ENCODE data around the gene HOOK1. TPM values are rescaled to one million over a fixed set of nuclear protein-coding genes. Genes with fewer than 3 reads are reported as not detected.

The HOOK1 gene
- total and polyA plus RNA-seq, 2 donors from 2014 or later: 9.4 to 55.4 TPM

- intact Hi-C loops (cut with DNase I): no loop called here
- Histone ChIP-seq H3K27ac (ENCODE audit: low read depth in 2 of 2, low read length in 2 of 2) (no peak overlapping the region), H3K4me3 (ENCODE audit: low read length in 3 of 3) (no peak overlapping the region), H3K4me1 (ENCODE audit: control insufficient read depth in 2 of 3, insufficient read depth in 2 of 3, low read depth in 1 of 3, low read length in 3 of 3) (no peaks in the 10 kb centered on the region), H3K9ac (ENCODE audit: low read length in 3 of 3) (no peak overlapping the region), H3K36me3 (ENCODE audit: control insufficient read depth in 2 of 3, insufficient read depth in 3 of 3, low read length in 3 of 3) (no peaks in the 10 kb centered on the region), H3K27me3 (ENCODE audit: control insufficient read depth, insufficient read depth, low read length) (no peaks in the 10 kb centered on the region), H3K9me3 (ENCODE audit: control insufficient read depth in 2 of 3, insufficient read depth in 1 of 3, low read length in 3 of 3) (no peaks in the 10 kb centered on the region)
- no peak for TF ChIP-seq CTCF (IDR thresholded peaks at IDR 0.05; ENCODE audit: borderline replicate concordance, extremely low read depth, insufficient read depth)
- no peak for DNase-seq
- FAIRE-seq: no peak
Observed at GRCh38 chr1:59898927-59899326, 84.2 kb downstream of the HOOK1 start.

DNA sequence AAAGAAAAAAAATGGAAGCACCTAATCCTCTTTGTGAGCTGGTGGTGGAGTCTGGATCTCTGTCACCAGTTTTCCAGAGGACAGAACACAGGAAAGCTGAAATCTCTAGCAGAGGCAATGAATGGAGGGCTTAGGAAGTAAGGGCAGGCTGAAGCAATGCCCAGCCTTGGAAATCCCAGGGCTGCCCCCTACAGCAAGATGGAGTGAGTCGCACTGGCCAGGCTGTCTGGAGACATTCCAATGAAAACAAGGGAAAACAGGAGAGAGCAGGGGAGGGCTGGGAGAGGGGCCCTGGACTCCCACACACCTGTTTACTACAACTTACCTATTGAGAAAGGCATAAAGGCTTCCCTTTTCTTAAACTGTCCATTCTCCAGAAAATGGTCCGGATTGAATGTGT, 85.9 kb downstream of the HOOK1 start:
- Histone ChIP-seq H3K36me3 (ENCODE audit: control insufficient read depth in 2 of 3, insufficient read depth in 3 of 3, low read length in 3 of 3) (no peaks in the 10 kb centered on the region), H3K9ac (ENCODE audit: low read length in 3 of 3) (no peak overlapping the region), H3K4me1 (ENCODE audit: control insufficient read depth in 2 of 3, insufficient read depth in 2 of 3, low read depth in 1 of 3, low read length in 3 of 3) (no peaks in the 10 kb centered on the region), H3K4me3 (ENCODE audit: low read length in 3 of 3) (no peak overlapping the region), H3K27ac (ENCODE audit: low read depth in 2 of 2, low read length in 2 of 2) (no peak overlapping the region), H3K9me3 (ENCODE audit: control insufficient read depth in 2 of 3, insufficient read depth in 1 of 3, low read length in 3 of 3) (no peaks in the 10 kb centered on the region), H3K27me3 (ENCODE audit: control insufficient read depth, insufficient read depth, low read length) (no peaks in the 10 kb centered on the region)
- DNase-seq (no peak), FAIRE-seq (no peak)
- intact Hi-C loops (cut with DNase I): no loop called here
- TF ChIP-seq CTCF (IDR thresholded peaks at IDR 0.05; ENCODE audit: borderline replicate concordance, extremely low read depth, insufficient read depth): no peak

GRCh38 chr1:59901770-59902388, 87.1 kb downstream of the HOOK1 start:
- DNase-seq: no peak
- H3K4me3 ChIP-seq (ENCODE audit: low read length in 3 of 3): no peak overlapping the region
- no peak for FAIRE-seq
- no peaks in the 10 kb centered on the region for H3K36me3 ChIP-seq (ENCODE audit: control insufficient read depth in 2 of 3, insufficient read depth in 3 of 3, low read length in 3 of 3)
- H3K27me3 ChIP-seq (ENCODE audit: control insufficient read depth, insufficient read depth, low read length): no peaks in the 10 kb centered on the region
- H3K27ac ChIP-seq (ENCODE audit: low read depth in 2 of 2, low read length in 2 of 2): no peak overlapping the region
- intact Hi-C loops (cut with DNase I): no loop called here
- H3K4me1 ChIP-seq (ENCODE audit: control insufficient read depth in 2 of 3, insufficient read depth in 2 of 3, low read depth in 1 of 3, low read length in 3 of 3): no peaks in the 10 kb centered on the region
- no peak overlapping the region for H3K9ac ChIP-seq (ENCODE audit: low read length in 3 of 3)
- no peaks in the 10 kb centered on the region for H3K9me3 ChIP-seq (ENCODE audit: control insufficient read depth in 2 of 3, insufficient read depth in 1 of 3, low read length in 3 of 3)
- no peak for TF ChIP-seq CTCF (IDR thresholded peaks at IDR 0.05; ENCODE audit: borderline replicate concordance, extremely low read depth, insufficient read depth)

Data from kidney (tissue), 14 donors.